ENCODE data around the gene PTGES3.
"Not testable (repeated sequence)": the region's sequence is repeated elsewhere in the genome, so short reads cannot be mapped to it uniquely, and the experiment has no call there.

The PTGES3 gene

GRCh38 chr12:56648023-56648422 is 40.1 kb downstream of the PTGES3 start:
- not testable (repeated sequence) for DNase-seq

- DNase-seq: peak; percentile 99
Observed at GRCh38 chr12:56645717-56646446, 42.2 kb downstream of the PTGES3 start, which contains the start of gene ATP5F1B. ATP5F1B (minus strand) TSS chr12:56645984; CDS start chr12:56645963, 21 bp downstream.

GRCh38 chr12:56645201-56645716 is 42.8 kb downstream of the PTGES3 start:
- no peak for DNase-seq

GRCh38 chr12:56644654-56645053 is 43.4 kb downstream of the PTGES3 start:
- DNase-seq: no peak

GRCh38 chr12:56641219-56641618 is 46.9 kb downstream of the PTGES3 start:
- no peak for DNase-seq

- DNase-seq: no peak
Observed at GRCh38 chr12:56637621-56638020, 50.5 kb downstream of the PTGES3 start.

GRCh38 chr12:56636675-56637540 is 51.2 kb downstream of the PTGES3 start:
- peak; percentile 93 for DNase-seq

GRCh38 chr12:56635806-56636674 is 52.0 kb downstream of the PTGES3 start:
- peak; percentile 91 for DNase-seq

GRCh38 chr12:56634837-56635791 is 53.0 kb downstream of the PTGES3 start:
- peak; percentile 81 for DNase-seq

- DNase-seq: no peak
Observed at GRCh38 chr12:56634242-56634836, 53.7 kb downstream of the PTGES3 start.

- DNase-seq: no peak
Observed at GRCh38 chr12:56633468-56634241, 54.4 kb downstream of the PTGES3 start.

GRCh38 chr12:56632701-56633467 is 55.2 kb downstream of the PTGES3 start:
- no peak for DNase-seq

- DNase-seq: peak; percentile 72
Observed at GRCh38 chr12:56631790-56632700, 56.0 kb downstream of the PTGES3 start.

- DNase-seq: peak; percentile 93
Observed at GRCh38 chr12:56630180-56630632, 57.9 kb downstream of the PTGES3 start, which contains the start of gene BAZ2A. BAZ2A (minus strand) TSS chr12:56630326; CDS start chr12:56617530, 12,796 bp downstream.

GRCh38 chr12:56629459-56630179 is 58.5 kb downstream of the PTGES3 start:
- peak; percentile 26 for DNase-seq

GRCh38 chr12:56628671-56629458 is 59.2 kb downstream of the PTGES3 start:
- DNase-seq: peak; percentile 72
